NCI-H2171 (cell line): ENCODE results near the gene PRKCB.
"Not testable (repeated sequence)": the region's sequence is repeated elsewhere in the genome, so short reads cannot be mapped to it uniquely, and the experiment has no call there.

Experiments used
- DNase-seq: peaks from one replicate; lab custom pipeline; 2025; lab: John Stamatoyannopoulos, UW

The PRKCB gene

GRCh38 chr16:24009098-24009497 is 173.3 kb downstream of the PRKCB start:
- no peak for DNase-seq

- no peak for DNase-seq
Observed at GRCh38 chr16:24009955-24010354, 174.2 kb downstream of the PRKCB start.

GRCh38 chr16:24010440-24011089 is 174.8 kb downstream of the PRKCB start:
- no peak for DNase-seq

- no peak for DNase-seq
Observed at GRCh38 chr16:24011237-24011636, 175.5 kb downstream of the PRKCB start.

GRCh38 chr16:24013054-24013636 is 177.4 kb downstream of the PRKCB start:
- DNase-seq = no peak

- no peak for DNase-seq
Observed at GRCh38 chr16:24013864-24014645, 178.3 kb downstream of the PRKCB start.

DNA sequence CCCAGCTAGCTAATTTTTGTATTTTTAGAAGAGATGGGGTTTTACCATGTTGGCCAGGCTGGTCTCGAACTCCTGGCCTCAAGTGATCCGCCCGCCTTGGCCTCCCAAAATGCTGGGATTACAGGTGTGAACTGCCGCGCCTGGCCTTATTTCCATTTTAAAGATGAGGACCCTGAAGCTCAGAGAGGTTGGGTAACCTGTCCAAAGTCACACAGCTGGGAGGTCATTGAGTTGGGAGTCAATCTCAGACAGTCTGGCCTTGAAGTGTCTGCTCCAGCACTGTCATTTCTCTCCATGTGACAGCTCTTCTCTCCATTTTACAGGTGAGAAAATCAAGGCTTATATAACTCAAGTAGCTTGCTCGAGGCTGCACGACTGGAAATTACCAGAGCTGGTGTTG is 179.2 kb downstream of the PRKCB start:
- DNase-seq = not testable (repeated sequence)

- DNase-seq = no peak
Observed at GRCh38 chr16:24015923-24016322, 180.1 kb downstream of the PRKCB start.

DNA sequence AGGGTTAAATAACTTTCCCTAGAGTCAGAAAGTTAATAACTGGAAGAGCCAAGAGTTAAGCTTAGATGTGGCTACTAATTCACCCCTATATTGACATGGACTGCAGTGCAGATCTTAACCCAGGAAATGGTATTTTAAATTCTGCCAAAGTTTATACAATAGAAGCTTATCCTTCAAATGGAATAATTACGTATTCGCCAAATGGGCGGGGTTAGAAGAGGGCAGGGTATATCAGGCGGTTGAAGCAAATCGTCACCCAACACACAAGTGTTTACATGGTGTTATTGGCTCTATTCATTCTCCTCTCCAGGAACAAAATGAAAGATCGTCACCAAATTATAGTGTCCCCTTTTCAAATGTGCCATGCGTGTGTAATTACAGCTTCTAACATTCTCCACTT is 182.7 kb downstream of the PRKCB start:
- no peak for DNase-seq

DNA sequence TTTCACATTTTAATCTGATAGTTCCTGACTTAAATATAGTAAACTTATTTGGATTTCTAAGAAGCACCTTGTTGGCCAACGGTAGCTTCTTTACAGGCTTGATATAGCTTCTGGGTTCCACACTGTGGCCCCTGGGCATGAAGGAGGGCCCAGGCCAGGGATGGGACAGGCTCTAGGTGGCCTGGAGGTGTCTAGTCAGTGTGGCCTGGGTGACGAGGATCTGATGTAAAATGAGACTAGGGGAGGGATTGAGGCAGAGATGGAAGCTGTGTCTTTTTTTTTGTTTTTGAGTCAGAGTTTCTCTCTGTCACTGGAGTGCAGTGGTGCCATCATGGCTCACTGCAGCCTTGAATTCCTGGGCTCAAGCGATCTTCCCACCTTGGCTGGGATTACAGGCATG is 187.0 kb downstream of the PRKCB start:
- no peak for DNase-seq

GRCh38 chr16:24023621-24024020 is 187.8 kb downstream of the PRKCB start:
- no peak for DNase-seq

- DNase-seq = no peak
Observed at GRCh38 chr16:24024971-24025370, 189.2 kb downstream of the PRKCB start.

DNA sequence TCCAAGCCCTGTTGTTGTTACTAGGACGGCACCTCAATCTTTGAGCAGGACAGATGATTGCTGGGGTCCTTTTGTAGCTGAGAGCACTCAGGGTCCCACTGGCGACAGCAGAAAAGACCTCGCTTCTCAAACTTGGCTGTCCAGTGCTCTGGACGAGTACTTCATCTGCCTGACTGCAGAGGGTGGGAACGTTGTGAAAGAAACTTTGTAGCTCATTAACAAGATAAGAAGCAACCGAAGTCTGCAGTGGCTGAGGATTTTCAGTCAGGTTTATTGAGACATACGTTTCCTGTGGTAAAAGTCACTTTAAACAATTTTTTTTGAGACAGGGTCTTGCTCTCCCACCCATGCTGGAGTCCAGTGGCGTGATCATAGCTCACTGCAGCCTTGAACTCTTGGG is 191.7 kb downstream of the PRKCB start:
- no peak for DNase-seq

DNA sequence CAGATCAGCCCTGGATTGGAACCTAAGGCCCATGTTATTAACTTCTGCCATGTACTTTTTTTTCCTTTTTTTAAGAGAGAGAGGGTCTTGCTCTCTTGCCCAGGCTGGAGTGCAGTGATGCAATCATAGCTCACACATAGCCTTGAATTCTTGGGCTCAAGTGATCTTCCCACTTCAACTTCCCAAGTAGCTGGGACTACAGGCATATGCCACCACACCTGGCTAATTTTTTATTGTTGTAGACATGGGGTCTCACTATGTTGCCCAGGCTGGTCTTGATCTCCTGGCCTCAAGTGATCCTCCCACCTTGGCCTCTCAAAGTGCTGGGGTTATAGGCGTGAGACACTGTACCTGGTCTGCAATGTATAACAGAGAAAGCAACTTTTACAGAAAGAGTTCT is 194.1 kb downstream of the PRKCB start:
- DNase-seq = not testable (repeated sequence)

GRCh38 chr16:24035127-24035842 is 199.5 kb downstream of the PRKCB start:
- no peak for DNase-seq

DNA sequence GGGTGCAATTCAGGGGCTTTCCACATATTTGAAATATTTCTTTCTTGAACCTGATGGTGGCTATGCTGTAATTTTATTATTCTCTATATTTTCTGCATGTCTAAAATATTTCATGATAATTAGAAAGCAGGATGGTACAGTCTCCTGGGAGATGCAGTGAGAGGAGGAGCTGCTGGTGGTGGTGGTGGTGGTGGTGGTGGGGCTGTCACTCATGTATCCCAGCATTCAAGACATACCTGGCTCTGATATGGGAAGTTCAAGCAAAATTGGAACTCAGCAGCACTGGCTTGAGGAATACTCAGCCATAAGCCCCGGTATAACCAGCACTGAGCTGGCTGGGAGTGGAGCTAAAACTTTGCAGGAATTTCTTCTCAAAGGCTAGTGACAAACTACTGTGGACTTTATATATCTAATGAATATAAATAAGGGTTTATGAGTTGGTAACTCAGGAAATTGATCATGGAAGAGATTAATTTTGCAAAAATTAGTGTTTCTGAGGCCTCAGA is 200.3 kb downstream of the PRKCB start:
- no peak for DNase-seq

- DNase-seq = peak; percentile 27
Observed at GRCh38 chr16:24036614-24037013, 200.8 kb downstream of the PRKCB start.

DNA sequence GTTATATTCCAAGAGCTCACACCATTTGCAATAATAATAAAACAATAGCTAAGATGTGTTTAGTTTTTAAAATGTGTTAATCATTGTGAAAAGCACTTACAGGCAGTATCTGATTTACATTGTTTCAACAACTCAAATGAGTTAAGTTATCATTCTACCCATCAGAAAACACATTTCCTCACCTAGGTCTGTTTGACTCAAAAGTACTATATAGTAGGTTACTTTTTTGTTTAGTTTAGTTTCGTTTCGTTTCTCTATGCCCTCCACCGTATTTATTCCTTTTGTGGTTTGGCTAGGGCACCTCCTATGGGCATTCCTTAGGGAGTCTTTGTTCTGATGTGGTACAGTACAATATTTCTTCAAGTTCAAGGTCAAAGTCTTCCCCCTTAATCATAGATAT is 201.6 kb downstream of the PRKCB start:
- DNase-seq = no peak

DNA sequence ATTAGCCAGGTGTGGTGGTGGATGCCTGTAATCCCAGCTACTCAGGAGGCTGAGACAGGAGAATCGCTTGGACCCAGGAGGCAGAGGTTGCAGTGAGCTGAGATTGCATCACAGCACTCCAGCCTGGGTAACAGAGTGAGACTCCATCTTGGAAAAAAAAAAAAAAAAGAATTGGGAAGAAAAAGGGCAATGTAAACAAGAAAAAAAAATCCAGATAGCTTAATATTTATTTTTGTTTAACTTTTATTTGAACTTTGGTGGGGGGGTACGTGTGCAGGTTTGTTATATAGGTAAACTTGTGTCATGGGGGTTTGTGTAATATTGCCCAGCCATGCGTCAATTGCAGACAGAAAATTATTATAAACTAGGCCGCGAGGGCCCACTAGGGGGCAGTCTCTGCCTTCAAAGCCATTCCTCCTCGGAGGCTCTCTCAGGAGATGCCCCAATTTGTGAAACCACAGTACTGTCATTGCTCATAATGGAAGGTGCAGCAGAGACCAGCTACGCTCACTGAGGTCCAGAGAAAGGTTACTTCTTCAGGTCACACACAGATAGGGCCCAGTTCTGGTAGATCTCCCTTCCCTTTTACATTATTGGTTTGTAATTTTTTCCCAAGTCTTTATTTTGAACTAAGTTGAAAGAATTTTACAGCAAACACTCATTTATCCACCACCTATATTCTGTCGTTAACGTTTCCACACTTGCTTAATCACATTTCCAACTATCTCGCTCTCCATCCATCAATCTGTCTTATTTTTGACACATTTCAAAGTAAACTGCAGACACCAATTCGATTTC is 206.2 kb downstream of the PRKCB start:
- DNase-seq = peak; percentile 18

DNA sequence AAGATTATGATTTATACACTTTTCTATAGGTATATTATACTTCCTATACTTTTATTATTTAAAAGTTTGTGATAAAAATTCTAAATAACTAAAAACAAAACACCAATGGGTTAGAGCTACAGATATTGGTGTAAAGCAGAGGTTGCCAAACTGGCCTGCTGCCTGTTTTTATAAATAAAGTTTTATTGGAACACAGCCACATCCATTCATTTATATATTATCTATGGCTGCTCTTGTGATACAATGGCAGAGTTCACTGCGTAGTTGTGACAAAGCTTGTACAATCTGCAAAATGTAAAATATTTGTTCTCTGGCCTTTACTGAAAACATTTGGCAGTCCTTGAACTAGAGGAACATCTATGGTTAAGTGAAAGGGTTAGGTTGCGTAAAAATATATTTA is 208.7 kb downstream of the PRKCB start:
- no peak for DNase-seq

DNA sequence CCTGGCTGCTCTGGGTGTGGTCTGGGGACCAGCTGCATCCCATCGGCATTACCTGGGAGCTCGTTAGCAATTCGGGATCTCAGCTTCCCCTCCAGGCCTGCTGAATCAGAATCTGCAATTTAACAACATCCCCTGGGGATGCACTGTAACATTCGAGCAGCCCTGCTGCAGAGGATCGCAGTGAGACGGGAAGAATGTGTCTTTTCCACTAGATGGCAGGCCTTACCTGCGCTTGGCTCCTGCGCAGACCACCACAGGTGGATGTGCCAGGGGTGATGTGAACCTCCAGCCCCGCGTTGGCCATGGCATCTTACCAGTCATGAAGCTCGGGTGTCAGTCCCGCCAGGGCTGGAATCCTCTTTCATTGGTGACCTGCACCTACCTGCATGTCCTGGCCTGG is 209.9 kb downstream of the PRKCB start:
- peak; percentile 7 for DNase-seq

- DNase-seq = no peak
Observed at GRCh38 chr16:24046442-24046841, 210.7 kb downstream of the PRKCB start.
